Measurements from ENCODE around the gene CRACR2B.

- TF ChIP-seq CTBP1 (IDR thresholded peaks at IDR 0.05; ENCODE audit: borderline replicate concordance), result no peak
- no peak for TF ChIP-seq ARNT (IDR thresholded peaks at IDR 0.05)
- TF ChIP-seq SUZ12 (IDR thresholded peaks at IDR 0.05), result no peak
- no peak for TF ChIP-seq PKNOX1 (IDR thresholded peaks at IDR 0.05)
- TF ChIP-seq FOXK2 (IDR thresholded peaks at IDR 0.05), result no peak
- TF ChIP-seq TARDBP (IDR thresholded peaks at IDR 0.05), result no peak
- TF ChIP-seq ZNF384 (IDR thresholded peaks at IDR 0.05), result no peak
- TF ChIP-seq SP1 (IDR thresholded peaks at IDR 0.05), result no peak
- no peak for TF ChIP-seq FOXA1 (IDR thresholded peaks at IDR 0.05)
- no peak for TF ChIP-seq HDGF (IDR thresholded peaks at IDR 0.05; ENCODE audit: borderline replicate concordance)
- no peak for TF ChIP-seq FOXM1 (IDR thresholded peaks at IDR 0.05; ENCODE audit: borderline replicate concordance)
Measured at GRCh38 chr11:870127-870413, 42.4 kb downstream of the CRACR2B start.

All from HEK293T (cell line).